GM19193 (cell line): ENCODE measurements around the gene RAI14.

Source experiments
- POLR2A ChIP-seq: IDR thresholded peaks from 4 replicates; pipeline ENCODE4 v1.6.1; 2011; ENCODE audit not compliant: insufficient read depth, insufficient read length; ENCODE audit errors: extremely low read depth

RAI14 gene

GRCh38 chr5:34657274-34657921 lies 1.3 kb downstream of the RAI14 start:
- no peak for TF ChIP-seq POLR2A

- no peak for TF ChIP-seq POLR2A
These were observed 1.9 kb downstream of the RAI14 start for GRCh38 chr5:34657988-34658387.

GRCh38 chr5:34659168-34659567 lies 3.0 kb downstream of the RAI14 start:
- TF ChIP-seq POLR2A: no peak

GRCh38 chr5:34660444-34660843 lies 4.3 kb downstream of the RAI14 start:
- TF ChIP-seq POLR2A: no peak

GRCh38 chr5:34663771-34664496 lies 7.8 kb downstream of the RAI14 start:
- TF ChIP-seq POLR2A: no peak

- no peak for TF ChIP-seq POLR2A
These were observed 10.4 kb downstream of the RAI14 start for GRCh38 chr5:34666392-34667080.

GRCh38 chr5:34667705-34668104 lies 11.6 kb downstream of the RAI14 start:
- no peak for TF ChIP-seq POLR2A

- no peak for TF ChIP-seq POLR2A
These were observed 13.9 kb downstream of the RAI14 start for GRCh38 chr5:34669931-34670516.

GRCh38 chr5:34672196-34672595 lies 16.1 kb downstream of the RAI14 start:
- TF ChIP-seq POLR2A: no peak

GRCh38 chr5:34673463-34674125 lies 17.5 kb downstream of the RAI14 start:
- no peak for TF ChIP-seq POLR2A

GRCh38 chr5:34674187-34674586 lies 18.1 kb downstream of the RAI14 start:
- TF ChIP-seq POLR2A: no peak

- no peak for TF ChIP-seq POLR2A
These were observed 19.7 kb downstream of the RAI14 start for GRCh38 chr5:34675857-34676256.

- TF ChIP-seq POLR2A: no peak
These were observed 20.3 kb downstream of the RAI14 start for GRCh38 chr5:34676416-34676815.

- no peak for TF ChIP-seq POLR2A
These were observed 21.3 kb downstream of the RAI14 start for GRCh38 chr5:34677428-34677827.

GRCh38 chr5:34680896-34681295 lies 24.8 kb downstream of the RAI14 start:
- TF ChIP-seq POLR2A: no peak

GRCh38 chr5:34682926-34683623 lies 26.9 kb downstream of the RAI14 start:
- TF ChIP-seq POLR2A: no peak
